NCI-H2227 (cell line): ENCODE measurements around the gene HOXB2.

ENCODE experiments used
- DNase-seq: peaks from one replicate; lab custom pipeline; 2025; ENCODE audit not compliant: unreplicated experiment; lab: John Stamatoyannopoulos, UW

HOXB2 gene

GRCh38 chr17:48545022-48545375 lies at the start of gene HOXB2:
TSS of gene HOXB2 (minus strand) at chr17:48545109. CDS start at chr17:48544911, 198 bp downstream.
- DNase-seq: peak; percentile 79

- DNase-seq: peak; percentile 90
Measured at GRCh38 chr17:48593840-48594537, 49.1 kb upstream of the HOXB2 start.

- DNase-seq: peak; percentile 59
Measured at GRCh38 chr17:48593126-48593829, 48.4 kb upstream of the HOXB2 start, which contains the start of gene HOXB5. TSS of gene HOXB5 (minus strand) at chr17:48593779. CDS start at chr17:48593682, 97 bp downstream.

GRCh38 chr17:48592577-48592976 lies 47.7 kb upstream of the HOXB2 start:
- no peak for DNase-seq

- no peak for DNase-seq
Measured at GRCh38 chr17:48592057-48592514, 47.2 kb upstream of the HOXB2 start.

GRCh38 chr17:48591255-48592056 lies 46.5 kb upstream of the HOXB2 start:
- DNase-seq: no peak

GRCh38 chr17:48590607-48591161 lies 45.8 kb upstream of the HOXB2 start:
- no peak for DNase-seq

- no peak for DNase-seq
Measured at GRCh38 chr17:48589831-48590606, 45.1 kb upstream of the HOXB2 start, which contains the start of gene HOXB3. TSS of gene HOXB3 (minus strand) at chr17:48590241. CDS start at chr17:48552474, 37,767 bp downstream.

- no peak for DNase-seq
Measured at GRCh38 chr17:48589060-48589830, 44.3 kb upstream of the HOXB2 start.

- no peak for DNase-seq
Measured at GRCh38 chr17:48588528-48588927, 43.6 kb upstream of the HOXB2 start.

- DNase-seq: no peak
Measured at GRCh38 chr17:48588074-48588415, 43.1 kb upstream of the HOXB2 start.

GRCh38 chr17:48587276-48588073 lies 42.6 kb upstream of the HOXB2 start:
- no peak for DNase-seq

- DNase-seq: peak; percentile 29
Measured at GRCh38 chr17:48586355-48587258, 41.7 kb upstream of the HOXB2 start.

- no peak for DNase-seq
Measured at GRCh38 chr17:48584223-48584741, 39.4 kb upstream of the HOXB2 start.

- no peak for DNase-seq
Measured at GRCh38 chr17:48583708-48584222, 38.9 kb upstream of the HOXB2 start.

GRCh38 chr17:48582750-48583069 lies 37.8 kb upstream of the HOXB2 start:
- DNase-seq: no peak

- peak; percentile 34 for DNase-seq
Measured at GRCh38 chr17:48579760-48580554, 35.0 kb upstream of the HOXB2 start.
